Upper lobe of left lung (tissue), 6 donors: ENCODE results near the gene PRSS2. TPM values are rescaled to one million over a fixed set of nuclear protein-coding genes. Genes with fewer than 3 reads are reported as not detected.
A peak's percentile ranks its signal among the peaks of the same experiment; 100 is the strongest.
"Not testable (repeated sequence)": the region's sequence is repeated elsewhere in the genome, so short reads cannot be mapped to it uniquely, and the experiment has no call there.

ENCODE experiments used
- ATAC-seq, 2 donors: fragments of 200-7000 bp; cut with Tn5 transposase; one replicate each; pipeline ENCODE4 v1.9.1; 2022; ENCODE audit warnings: mild to moderate bottlenecking in 2 of 2, moderate library complexity in 2 of 2; ENCODE audit not compliant: low FRiP score in 2 of 2
- DNase-seq, 2 donors: peaks; one replicate each; pipeline ENCODE4 v3.0.0-alpha.2; 2019 to 2020
- H3K27ac ChIP-seq, 4 donors: fragments of 200-600 bp; sonication (generic); one replicate each; pipeline ENCODE4 v1.5.1; 2016 to 2019
- H3K27me3 ChIP-seq, 4 donors: fragments of 200-600 bp; sonication (generic); one replicate each; pipeline ENCODE4 v1.5.1; 2017 to 2019
- H3K36me3 ChIP-seq, 4 donors: fragments of 200-600 bp; sonication (generic); one replicate each; pipeline ENCODE4 v1.5.1; 2016 to 2019
- H3K4me1 ChIP-seq, 4 donors: fragments of 200-600 bp; sonication (generic); one replicate each; pipeline ENCODE4 v1.5.1; 2018 to 2019
- H3K4me3 ChIP-seq, 4 donors: fragments of 200-600 bp; sonication (generic); one replicate each; pipeline ENCODE4 v1.5.1; 2017 to 2019; ENCODE audit warnings: mild to moderate bottlenecking in 2 of 4, moderate library complexity in 1 of 4
- H3K9me3 ChIP-seq, 4 donors: fragments of 200-600 bp; sonication (generic); one replicate each; pipeline ENCODE4 v1.5.1; 2018 to 2019
- EP300 ChIP-seq, 4 donors: sonication (generic); formaldehyde crosslinking; IDR thresholded peaks; one replicate each; pipeline ENCODE4 v1.5.1; 2017; ENCODE audit warnings: antibody characterized with exemption in 4 of 4, control low read depth in 2 of 4
- POLR2A ChIP-seq, 4 donors: fragments of 450-650 bp; IDR thresholded peaks; one replicate each; pipeline ENCODE4 v1.5.1; 2016 to 2017; ENCODE audit warnings: antibody characterized with exemption in 4 of 4, mild to moderate bottlenecking in 2 of 4
- POLR2AphosphoS5 ChIP-seq, 2 donors: sonication (generic); formaldehyde crosslinking; IDR thresholded peaks; one replicate each; pipeline ENCODE4 v1.5.1; 2017; ENCODE audit warnings: antibody characterized with exemption in 2 of 2
- WGBS, 2 donors: methylation state at CpG; one replicate each; pipeline ENCODE4 v1.1.5; 2017 to 2018; 5-methylcytosine and 5-hydroxymethylcytosine counted together
- total RNA-seq, 6 donors: library from RNA; depleted of rRNA in 4 of 6; stranded (reverse); fragments of >200 nt in 4 of 6; gene quantifications; one replicate each; pipeline versions ENCODE4 v1.1.0 to v1.2.1, GENCODE V29; 2016 to 2021
- TF ChIP-seq, protein P1 (sequence below), 6 experiments: fragments of 450-650 bp in 4 of 6; fragments of 200-600 bp in 2 of 6; sonication (generic) in 2 of 6; IDR thresholded peaks; one replicate each; pipeline ENCODE4 v1.5.1; 2016 to 2019; ENCODE audit warnings: antibody characterized with exemption in 6 of 6
- donor health status: DM: no; HTN: no; CAD: no; lungs with moderate emphysema.
- donor health status: DM: no; HTN: yes; CAD: no; lungs with severe emphysema.

PRSS2 gene
- total RNA-seq, 6 donors from 2014 or later, result 34.2 to 64.5 TPM; not detected in 4

DNA sequence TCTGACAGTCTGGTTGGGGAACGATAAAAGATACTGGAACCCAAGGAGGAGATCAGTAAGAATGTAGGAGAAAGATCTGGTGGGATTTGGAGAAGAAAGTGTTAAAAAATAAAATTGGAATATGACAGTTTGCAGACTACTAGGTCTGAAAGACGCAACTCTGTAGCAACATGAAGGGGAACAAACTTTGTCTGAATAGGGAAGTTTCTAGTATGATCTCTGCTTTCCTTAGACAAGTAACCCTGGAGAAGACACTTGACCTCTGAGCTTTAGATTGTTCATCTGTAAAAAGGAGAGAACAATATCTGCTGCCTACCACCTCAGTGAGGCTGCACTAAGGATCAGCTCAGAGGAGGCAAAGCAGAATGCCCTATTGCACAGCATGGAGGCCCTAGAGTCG, 24.5 kb upstream of the PRSS2 start:
- ATAC-seq, result peak in 1 of 2 donors; percentile 49
- H3K27ac ChIP-seq, result no peak overlapping the region
- H3K4me1 ChIP-seq, result no peaks in the 10 kb centered on the region
- H3K27me3 ChIP-seq, result no peaks in the 10 kb centered on the region
- no peak overlapping the region for H3K4me3 ChIP-seq
- H3K36me3 ChIP-seq, result no peaks in the 10 kb centered on the region
- no peaks in the 10 kb centered on the region for H3K9me3 ChIP-seq
- no peak for DNase-seq
- TF ChIP-seq, protein P1, sequence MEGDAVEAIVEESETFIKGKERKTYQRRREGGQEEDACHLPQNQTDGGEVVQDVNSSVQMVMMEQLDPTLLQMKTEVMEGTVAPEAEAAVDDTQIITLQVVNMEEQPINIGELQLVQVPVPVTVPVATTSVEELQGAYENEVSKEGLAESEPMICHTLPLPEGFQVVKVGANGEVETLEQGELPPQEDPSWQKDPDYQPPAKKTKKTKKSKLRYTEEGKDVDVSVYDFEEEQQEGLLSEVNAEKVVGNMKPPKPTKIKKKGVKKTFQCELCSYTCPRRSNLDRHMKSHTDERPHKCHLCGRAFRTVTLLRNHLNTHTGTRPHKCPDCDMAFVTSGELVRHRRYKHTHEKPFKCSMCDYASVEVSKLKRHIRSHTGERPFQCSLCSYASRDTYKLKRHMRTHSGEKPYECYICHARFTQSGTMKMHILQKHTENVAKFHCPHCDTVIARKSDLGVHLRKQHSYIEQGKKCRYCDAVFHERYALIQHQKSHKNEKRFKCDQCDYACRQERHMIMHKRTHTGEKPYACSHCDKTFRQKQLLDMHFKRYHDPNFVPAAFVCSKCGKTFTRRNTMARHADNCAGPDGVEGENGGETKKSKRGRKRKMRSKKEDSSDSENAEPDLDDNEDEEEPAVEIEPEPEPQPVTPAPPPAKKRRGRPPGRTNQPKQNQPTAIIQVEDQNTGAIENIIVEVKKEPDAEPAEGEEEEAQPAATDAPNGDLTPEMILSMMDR (IDR thresholded peaks at IDR 0.05), result no peak
- TF ChIP-seq EP300 (IDR thresholded peaks at IDR 0.05) (no peak), POLR2AphosphoS5 (IDR thresholded peaks at IDR 0.05) (no peak), POLR2A (IDR thresholded peaks at IDR 0.05) (no peak)
- WGBS, 2 donors, result 71 to 76% methylated on average over 3 of the region's 3 CpGs

DNA sequence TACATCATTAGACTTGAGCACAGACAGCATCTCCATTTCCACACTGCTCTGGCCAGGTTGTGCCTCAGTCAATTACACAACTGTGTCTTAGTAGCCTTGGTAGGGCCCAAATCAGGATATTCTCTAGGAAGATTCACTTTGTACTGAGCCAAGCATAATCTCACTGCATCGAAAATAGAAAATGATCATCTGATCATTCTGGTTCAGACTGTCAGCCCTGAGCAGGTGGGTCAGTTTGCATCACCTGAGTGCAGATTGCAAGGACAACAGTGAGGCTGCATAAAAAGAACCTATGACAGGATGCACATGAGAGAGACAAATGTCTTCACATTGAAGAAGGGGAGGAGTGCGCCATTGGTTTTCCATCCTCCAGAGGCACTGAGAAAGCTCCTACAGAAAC, 22.4 kb upstream of the PRSS2 start:
- H3K9me3 ChIP-seq, ATAC-seq, H3K27me3 ChIP-seq, DNase-seq, H3K27ac ChIP-seq, H3K4me3 ChIP-seq, H3K4me1 ChIP-seq, H3K36me3 ChIP-seq: not testable (repeated sequence)
- 94% methylated on average over 2 of the region's 2 CpGs for WGBS, 2 donors

DNA sequence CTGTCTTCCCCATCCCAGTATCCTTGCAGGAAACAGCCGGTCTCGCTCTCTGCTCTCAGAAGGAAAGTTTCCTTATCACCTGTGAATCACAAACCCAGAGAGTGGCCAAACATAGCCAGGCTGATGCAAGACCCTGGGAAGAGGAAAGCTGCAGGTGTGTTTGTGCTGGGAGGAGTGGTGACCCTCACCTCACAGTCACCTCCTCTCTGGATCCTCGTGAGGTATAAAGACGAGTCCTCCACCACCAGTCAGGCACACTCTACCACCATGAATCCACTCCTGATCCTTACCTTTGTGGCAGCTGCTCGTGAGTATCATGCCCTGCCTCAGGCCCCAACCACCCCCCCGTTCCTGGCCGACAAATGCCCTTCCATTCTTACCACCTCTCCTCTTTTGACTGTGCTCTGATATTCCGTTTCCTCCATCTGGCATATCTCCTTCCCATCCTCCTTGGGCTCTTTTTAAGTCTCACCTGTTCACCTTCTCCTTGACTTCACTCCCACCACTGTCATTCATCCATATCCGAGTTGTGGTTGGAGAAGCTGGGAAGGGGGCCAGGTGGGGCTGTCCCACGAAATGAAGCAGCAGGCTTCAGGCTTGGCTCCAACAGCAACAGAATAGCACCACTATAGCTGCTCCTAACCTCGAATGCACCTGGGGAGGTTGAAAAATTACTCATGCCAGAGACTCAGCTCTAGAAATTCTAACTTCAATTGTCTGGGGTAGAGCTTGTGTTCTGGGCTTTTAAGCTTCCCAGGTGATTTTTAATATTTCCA, 21.4 kb upstream of the PRSS2 start, which contains the start of gene PRSS1:
PRSS1 (plus strand) TSS at position 255 of the 776 bp plus-strand sequence; CDS start at position 268, 13 bp downstream.
- H3K36me3 ChIP-seq, result no peaks in the 10 kb centered on the region
- TF ChIP-seq EP300 (IDR thresholded peaks at IDR 0.05) (no peak), POLR2AphosphoS5 (IDR thresholded peaks at IDR 0.05) (no peak), POLR2A (IDR thresholded peaks at IDR 0.05) (no peak)
- TF ChIP-seq, protein P1 (IDR thresholded peaks at IDR 0.05), result no peak
- H3K27me3 ChIP-seq, result no peaks in the 10 kb centered on the region
- DNase-seq (no peak), ATAC-seq (no peak)
- WGBS, 2 donors, result 69 to 76% methylated on average over 11 of the region's 11 CpGs
- no peak within 1 kb of the TSS for H3K27ac ChIP-seq
- no peaks in the 10 kb centered on the region for H3K9me3 ChIP-seq
- no peak within 1 kb of the TSS for H3K4me3 ChIP-seq
- H3K4me1 ChIP-seq, result no peaks in the 10 kb centered on the region

DNA sequence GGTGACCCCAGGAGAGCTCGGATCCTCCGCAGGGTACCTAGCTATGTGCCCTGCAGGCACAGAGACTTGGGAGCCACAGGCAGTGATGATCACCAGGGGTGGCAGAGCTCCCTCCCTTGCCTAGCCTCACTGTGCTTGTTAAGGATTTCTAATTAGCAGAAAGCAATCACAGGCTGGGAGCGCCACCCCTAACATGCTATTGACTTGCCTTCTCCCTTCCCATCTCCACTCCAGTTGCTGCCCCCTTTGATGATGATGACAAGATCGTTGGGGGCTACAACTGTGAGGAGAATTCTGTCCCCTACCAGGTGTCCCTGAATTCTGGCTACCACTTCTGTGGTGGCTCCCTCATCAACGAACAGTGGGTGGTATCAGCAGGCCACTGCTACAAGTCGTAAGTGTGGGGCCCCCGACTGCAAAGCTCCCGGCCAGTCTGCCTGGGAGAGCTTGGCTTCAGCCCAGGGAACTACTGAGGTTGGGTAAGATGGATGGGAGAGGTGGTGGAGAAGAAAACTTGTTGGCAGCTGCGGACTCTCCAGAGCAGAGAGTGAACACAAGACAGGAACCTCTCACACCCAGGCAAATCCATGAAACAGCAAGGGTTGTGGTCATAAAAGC, 20.3 kb upstream of the PRSS2 start:
- Histone ChIP-seq H3K4me3 (no peak overlapping the region), H3K27ac (no peak overlapping the region), H3K9me3 (no peaks in the 10 kb centered on the region), H3K36me3 (no peaks in the 10 kb centered on the region), H3K4me1 (no peaks in the 10 kb centered on the region), H3K27me3 (no peaks in the 10 kb centered on the region)
- peak in 1 of 2 donors; percentile 9 for DNase-seq
- ATAC-seq, result no peak
- TF ChIP-seq POLR2AphosphoS5 (IDR thresholded peaks at IDR 0.05) (no peak), POLR2A (IDR thresholded peaks at IDR 0.05) (no peak), EP300 (IDR thresholded peaks at IDR 0.05) (no peak)
- TF ChIP-seq, protein P1 (IDR thresholded peaks at IDR 0.05), result no peak
- 69 to 71% methylated on average over 9 of the region's 9 CpGs for WGBS, 2 donors

DNA sequence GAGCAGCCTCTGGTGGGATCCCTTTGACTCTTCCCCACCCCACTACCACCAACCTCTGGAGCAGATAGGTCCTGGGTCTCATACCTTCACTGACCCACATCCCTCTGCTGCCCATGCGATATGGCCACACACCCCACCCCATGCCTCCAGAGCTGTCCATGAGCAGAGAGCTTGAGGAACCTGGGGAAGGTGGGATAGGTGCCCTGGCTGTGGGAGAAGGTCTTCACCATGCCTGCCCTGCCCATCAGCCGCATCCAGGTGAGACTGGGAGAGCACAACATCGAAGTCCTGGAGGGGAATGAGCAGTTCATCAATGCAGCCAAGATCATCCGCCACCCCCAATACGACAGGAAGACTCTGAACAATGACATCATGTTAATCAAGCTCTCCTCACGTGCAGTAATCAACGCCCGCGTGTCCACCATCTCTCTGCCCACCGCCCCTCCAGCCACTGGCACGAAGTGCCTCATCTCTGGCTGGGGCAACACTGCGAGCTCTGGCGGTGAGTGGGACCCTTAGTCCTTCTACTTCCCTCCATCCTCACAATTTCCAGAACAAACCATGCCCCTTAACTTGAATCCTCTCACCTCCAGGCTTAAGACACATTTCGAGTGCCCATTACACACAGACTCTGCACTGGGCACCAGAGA, 19.1 kb upstream of the PRSS2 start:
- DNase-seq, result peak in 1 of 2 donors; percentile 10
- H3K4me1 ChIP-seq, H3K36me3 ChIP-seq, ATAC-seq, H3K4me3 ChIP-seq, H3K27me3 ChIP-seq, H3K27ac ChIP-seq, H3K9me3 ChIP-seq: not testable (repeated sequence)
- 84 to 89% methylated on average over 9 to 14 of the region's 14 CpGs for WGBS, 2 donors
